ENCODE results near the gene NTF4. TPM values are rescaled to one million over a fixed set of nuclear protein-coding genes. Genes with fewer than 3 reads are reported as not detected.

Gene NTF4
- total RNA-seq, 1 experiment from 2014 or later = not detected

GRCh38 chr19:49094505-49095482 is 30.2 kb upstream of the NTF4 start:
- POLR2A ChIA-PET (ENCODE audit: low non-redundant PET) = interaction anchor here (0.6 kb wide), 1 partner anchor 120 kb away, joined by 3 read pairs; no protein-coding TSS in a partner anchor
- intact Hi-C loops (cut with micrococcal nuclease; ENCODE audit: unreplicated experiment) = loop anchor here (5.0 kb wide), 2 partner anchors 113 to 348 kb away; partner anchors contain the start of gene SLC17A7

DNA sequence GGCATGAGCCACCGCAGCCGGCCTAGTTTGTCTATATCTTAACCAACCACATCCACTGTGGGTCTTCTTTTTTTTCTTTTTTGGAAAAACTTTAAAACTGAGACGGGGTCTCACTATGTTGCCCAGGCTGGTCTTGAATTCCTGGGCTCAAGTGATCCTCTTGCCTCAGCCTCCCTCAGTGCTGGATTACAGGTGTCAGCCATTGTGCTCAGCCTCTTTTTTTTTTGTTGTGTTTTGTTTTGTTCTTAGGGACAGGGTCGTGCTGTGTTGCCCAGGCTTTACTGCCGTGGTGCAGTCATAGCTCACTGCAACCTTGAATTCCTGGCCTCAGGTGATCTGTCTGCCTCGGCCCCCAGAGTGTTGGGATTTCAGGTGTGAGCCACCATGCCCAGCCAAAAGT is 28.1 kb upstream of the NTF4 start:
- ChIA-PET CTCF (no interaction called here), POLR2A (ENCODE audit: low non-redundant PET) (no interaction called here)
- intact Hi-C loops (cut with micrococcal nuclease; ENCODE audit: unreplicated experiment) = no loop called here
- H3K4me3 ChIP-seq (ENCODE audit: low read depth, low read length, poor library complexity, severe bottlenecking) = no peak overlapping the region
- H3K27me3 ChIP-seq (replicated peaks; ENCODE audit: insufficient read depth, low read depth, low read length, poor library complexity) = no peaks in the 10 kb centered on the region
- TF ChIP-seq CTCF (conservative IDR thresholded peaks at IDR 0.05; ENCODE audit: low read depth, low read length) (no peak), EZH2 (IDR thresholded peaks at IDR 0.05; ENCODE audit: borderline replicate concordance, low read depth, low read length, poor library complexity, severe bottlenecking) (no peak)
- no peaks in the 10 kb centered on the region for H3K9me3 ChIP-seq (ENCODE audit: low read depth, low read length, poor library complexity, severe bottlenecking)
- peaks cover 90% of the 10 kb centered on the region for H3K36me3 ChIP-seq (ENCODE audit: insufficient read depth, low read length, poor library complexity, severe bottlenecking)
- H3K27ac ChIP-seq (ENCODE audit: low read depth, low read length, poor library complexity, severe bottlenecking) = no peak overlapping the region
- no TSS peak for BruUV-seq (replicated peaks)
- no peaks in the 10 kb centered on the region for H3K4me1 ChIP-seq (ENCODE audit: insufficient read depth, low read length, poor library complexity, severe bottlenecking)
- DNase-seq (ENCODE audit: low spot score) = no peak

More at GRCh38 chr19:49094505-49095482, 30.2 kb upstream of the NTF4 start:
- no TSS peak for BruUV-seq (replicated peaks)
- Histone ChIP-seq H3K4me3 (ENCODE audit: low read depth, low read length, poor library complexity, severe bottlenecking) (no peak overlapping the region), H3K4me1 (ENCODE audit: insufficient read depth, low read length, poor library complexity, severe bottlenecking) (no peaks in the 10 kb centered on the region), H3K27ac (ENCODE audit: low read depth, low read length, poor library complexity, severe bottlenecking) (no peak overlapping the region), H3K9me3 (ENCODE audit: low read depth, low read length, poor library complexity, severe bottlenecking) (no peaks in the 10 kb centered on the region), H3K27me3 (replicated peaks; ENCODE audit: insufficient read depth, low read depth, low read length, poor library complexity) (no peaks in the 10 kb centered on the region), H3K36me3 (ENCODE audit: insufficient read depth, low read length, poor library complexity, severe bottlenecking) (peaks cover 92% of the 10 kb centered on the region)
- no peak for DNase-seq (ENCODE audit: low spot score)
- CTCF ChIA-PET = interaction anchor here (0.9 to 1.1 kb wide), 2 partner anchors 12 to 17 kb away, joined by 3 to 6 read pairs; no protein-coding TSS in a partner anchor
- no peak for TF ChIP-seq EZH2 (IDR thresholded peaks at IDR 0.05; ENCODE audit: borderline replicate concordance, low read depth, low read length, poor library complexity, severe bottlenecking)
- TF ChIP-seq CTCF (conservative IDR thresholded peaks at IDR 0.05; ENCODE audit: low read depth, low read length) = no peak

GRCh38 chr19:49091391-49092038 is 26.9 kb upstream of the NTF4 start:
- no peak overlapping the region for H3K4me3 ChIP-seq (ENCODE audit: low read depth, low read length, poor library complexity, severe bottlenecking)
- H3K9me3 ChIP-seq (ENCODE audit: low read depth, low read length, poor library complexity, severe bottlenecking) = no peaks in the 10 kb centered on the region
- peaks cover 4% of the 10 kb centered on the region for H3K4me1 ChIP-seq (ENCODE audit: insufficient read depth, low read length, poor library complexity, severe bottlenecking)
- ChIA-PET CTCF (no interaction called here), POLR2A (ENCODE audit: low non-redundant PET) (interaction anchor here (0.6 kb wide), 1 partner anchor 17 kb away, joined by 3 read pairs; no protein-coding TSS in a partner anchor)
- no peak overlapping the region for H3K27ac ChIP-seq (ENCODE audit: low read depth, low read length, poor library complexity, severe bottlenecking)
- TF ChIP-seq CTCF (conservative IDR thresholded peaks at IDR 0.05; ENCODE audit: low read depth, low read length) = no peak
- no peak for TF ChIP-seq EZH2 (IDR thresholded peaks at IDR 0.05; ENCODE audit: borderline replicate concordance, low read depth, low read length, poor library complexity, severe bottlenecking)
- intact Hi-C loops (cut with micrococcal nuclease; ENCODE audit: unreplicated experiment) = no loop called here
- BruUV-seq (replicated peaks) = no TSS peak
- H3K36me3 ChIP-seq (ENCODE audit: insufficient read depth, low read length, poor library complexity, severe bottlenecking) = peaks cover 86% of the 10 kb centered on the region
- DNase-seq (ENCODE audit: low spot score) = no peak
- H3K27me3 ChIP-seq (replicated peaks; ENCODE audit: insufficient read depth, low read depth, low read length, poor library complexity) = no peaks in the 10 kb centered on the region

Measured in A673 (cell line).